Measurements from ENCODE around the gene ENPP5.

GRCh38 chr6:46204880-46205650 lies 34.3 kb upstream of the ENPP5 start:
- TF ChIP-seq PKNOX1 (IDR thresholded peaks at IDR 0.05) (no peak), BHLHE40 (IDR thresholded peaks at IDR 0.05; ENCODE audit: borderline replicate concordance) (no peak), HDGF (IDR thresholded peaks at IDR 0.05; ENCODE audit: borderline replicate concordance) (no peak), SP1 (IDR thresholded peaks at IDR 0.05) (no peak), SUZ12 (IDR thresholded peaks at IDR 0.05) (no peak), ARNT (IDR thresholded peaks at IDR 0.05) (no peak), FOXM1 (IDR thresholded peaks at IDR 0.05; ENCODE audit: borderline replicate concordance) (no peak)

Data from HEK293T (cell line).